HepG2 (cell line): ENCODE measurements around the gene PCLO.

Source experiments
- CBFB ChIP-seq: sonication (generic); formaldehyde crosslinking; IDR thresholded peaks from 2 replicates; pipeline ENCODE4 v1.4.0; 2020; ENCODE audit warnings: missing genetic modification reagents
- RFX3 ChIP-seq: IDR thresholded peaks from 2 replicates; pipeline ENCODE4 v1.6.1; 2016; ENCODE audit warnings: missing biosample characterization, missing genetic modification reagents
- SIN3A ChIP-seq: IDR thresholded peaks from 2 replicates; pipeline ENCODE4 v1.6.1; 2011; ENCODE audit warnings: low read depth, mild to moderate bottlenecking, control low read depth, low read length, borderline replicate concordance
- SIN3B ChIP-seq: fragments of 150-350 bp; IDR thresholded peaks from 2 replicates; pipeline ENCODE4 v1.6.1; 2014; ENCODE audit warnings: low read length
- YY1 ChIP-seq: IDR thresholded peaks from 2 replicates; pipeline ENCODE4 v1.6.1; 2011; ENCODE audit warnings: low read length, low read depth, moderate library complexity, mild to moderate bottlenecking; ENCODE audit not compliant: insufficient read depth, insufficient replicate concordance
- ZBTB33 ChIP-seq: sonication (generic); formaldehyde crosslinking; IDR thresholded peaks from 2 replicates; pipeline ENCODE4 v1.4.0; 2020; ENCODE audit warnings: missing genetic modification reagents
- ZFX ChIP-seq: sonication (generic); formaldehyde crosslinking; IDR thresholded peaks from 2 replicates; pipeline ENCODE4 v1.4.0; 2020; ENCODE audit warnings: mild to moderate bottlenecking, low read depth, missing genetic modification reagents, moderate library complexity
- TF ChIP-seq, protein P1 (sequence below): sonication (generic); formaldehyde crosslinking; IDR thresholded peaks from 2 replicates; pipeline ENCODE4 v1.9.0; 2022; ENCODE audit warnings: low read depth, missing genetic modification reagents

GRCh38 chr7:82851121-82851520, 311.6 kb downstream of the PCLO start:
- TF ChIP-seq CBFB (CRISPR knock-in tag) (no peak), ZBTB33 (CRISPR knock-in tag) (no peak), ZFX (CRISPR knock-in tag) (no peak), SIN3B (no peak), SIN3A (no peak), RFX3 (CRISPR knock-in tag) (no peak), YY1 (no peak)
- TF ChIP-seq, protein P1, sequence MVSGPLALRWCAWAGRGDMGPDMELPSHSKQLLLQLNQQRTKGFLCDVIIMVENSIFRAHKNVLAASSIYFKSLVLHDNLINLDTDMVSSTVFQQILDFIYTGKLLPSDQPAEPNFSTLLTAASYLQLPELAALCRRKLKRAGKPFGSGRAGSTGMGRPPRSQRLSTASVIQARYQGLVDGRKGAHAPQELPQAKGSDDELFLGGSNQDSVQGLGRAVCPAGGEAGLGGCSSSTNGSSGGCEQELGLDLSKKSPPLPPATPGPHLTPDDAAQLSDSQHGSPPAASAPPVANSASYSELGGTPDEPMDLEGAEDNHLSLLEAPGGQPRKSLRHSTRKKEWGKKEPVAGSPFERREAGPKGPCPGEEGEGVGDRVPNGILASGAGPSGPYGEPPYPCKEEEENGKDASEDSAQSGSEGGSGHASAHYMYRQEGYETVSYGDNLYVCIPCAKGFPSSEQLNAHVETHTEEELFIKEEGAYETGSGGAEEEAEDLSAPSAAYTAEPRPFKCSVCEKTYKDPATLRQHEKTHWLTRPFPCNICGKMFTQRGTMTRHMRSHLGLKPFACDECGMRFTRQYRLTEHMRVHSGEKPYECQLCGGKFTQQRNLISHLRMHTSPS: no peak
